SK-N-SH (cell line): Measurements from ENCODE around the gene SLC2A4. TPM values are rescaled to one million over a fixed set of nuclear protein-coding genes. Genes with fewer than 3 reads are reported as not detected.

Experiments used
- EZH2phosphoT487 ChIP-seq: fragments of 200-600 bp; sonication (generic); IDR thresholded peaks from 2 replicates; pipeline ENCODE4 v1.6.1; 2017; ENCODE audit warnings: low read depth, mixed run types, mild to moderate bottlenecking, antibody characterized with exemption, moderate library complexity, borderline replicate concordance
- FOXM1 ChIP-seq: IDR thresholded peaks from 2 replicates; pipeline ENCODE4 v1.4.0; 2012; ENCODE audit warnings: low read depth, mild to moderate bottlenecking
- GABPA ChIP-seq: IDR thresholded peaks from 2 replicates; pipeline ENCODE4 v1.4.0; 2012; ENCODE audit warnings: low read depth, mild to moderate bottlenecking
- JUND ChIP-seq: IDR thresholded peaks from 2 replicates; pipeline ENCODE4 v1.4.0; 2012
- NFIC ChIP-seq: IDR thresholded peaks from 2 replicates; pipeline ENCODE4 v1.4.0; 2012; ENCODE audit warnings: borderline replicate concordance
- POLR2AphosphoS5 ChIP-seq: IDR thresholded peaks from 2 replicates; pipeline ENCODE4 v1.6.1; 2012; ENCODE audit warnings: low read depth, low read length
- RAD21 ChIP-seq: IDR thresholded peaks from 2 replicates; pipeline ENCODE4 v1.6.1; 2012; ENCODE audit warnings: mild to moderate bottlenecking, low read length
- RFX5 ChIP-seq: IDR thresholded peaks from 2 replicates; pipeline ENCODE4 v1.6.1; 2012; ENCODE audit warnings: mild to moderate bottlenecking, improper control_type of control experiment, low read length
- RXRA ChIP-seq: IDR thresholded peaks from 2 replicates; pipeline ENCODE4 v1.4.0; 2012; ENCODE audit warnings: low read depth, mild to moderate bottlenecking, borderline replicate concordance
- TCF12 ChIP-seq: IDR thresholded peaks from 2 replicates; pipeline ENCODE4 v1.4.0; 2012
- TEAD4 ChIP-seq: IDR thresholded peaks from 2 replicates; pipeline ENCODE4 v1.4.0; 2012; ENCODE audit warnings: mild to moderate bottlenecking, borderline replicate concordance; ENCODE audit not compliant: insufficient read depth
- YY1 ChIP-seq: IDR thresholded peaks from 2 replicates; pipeline ENCODE4 v1.4.0; 2012; ENCODE audit warnings: low read depth, mild to moderate bottlenecking
- polyA plus RNA-seq, 3 experiments: library from polyadenylated mRNA; depleted of rRNA; stranded (reverse); fragments of >200 nt; gene quantifications; 2 replicates each; pipeline ENCODE4 v1.2.3, GENCODE V29; 2012
- TF ChIP-seq, protein P1 (sequence below): IDR thresholded peaks from 2 replicates; pipeline ENCODE4; 2012
- TF ChIP-seq, protein P2 (sequence below): fragments of 200-600 bp; sonication (generic); IDR thresholded peaks from 2 replicates; pipeline ENCODE4 v1.6.1; 2017; ENCODE audit warnings: antibody characterized with exemption, mild to moderate bottlenecking, moderate library complexity
- TF ChIP-seq, protein P3 (sequence below): IDR thresholded peaks from 2 replicates; pipeline ENCODE4 v1.6.1; 2012; ENCODE audit warnings: mild to moderate bottlenecking, low read depth, low read length, moderate library complexity
- TF ChIP-seq, protein P4 (sequence below): IDR thresholded peaks from 2 replicates; pipeline ENCODE4 v1.4.0; 2012; ENCODE audit warnings: low read depth, borderline replicate concordance
- TF ChIP-seq, protein P5 (sequence below): IDR thresholded peaks from 2 replicates; pipeline ENCODE4 v1.4.0; 2012; ENCODE audit warnings: low read depth, borderline replicate concordance

SLC2A4 gene
- polyA plus RNA-seq, 1 of the 3 experiments (the other 2 are of a cell fraction), result 0.44 TPM

DNA sequence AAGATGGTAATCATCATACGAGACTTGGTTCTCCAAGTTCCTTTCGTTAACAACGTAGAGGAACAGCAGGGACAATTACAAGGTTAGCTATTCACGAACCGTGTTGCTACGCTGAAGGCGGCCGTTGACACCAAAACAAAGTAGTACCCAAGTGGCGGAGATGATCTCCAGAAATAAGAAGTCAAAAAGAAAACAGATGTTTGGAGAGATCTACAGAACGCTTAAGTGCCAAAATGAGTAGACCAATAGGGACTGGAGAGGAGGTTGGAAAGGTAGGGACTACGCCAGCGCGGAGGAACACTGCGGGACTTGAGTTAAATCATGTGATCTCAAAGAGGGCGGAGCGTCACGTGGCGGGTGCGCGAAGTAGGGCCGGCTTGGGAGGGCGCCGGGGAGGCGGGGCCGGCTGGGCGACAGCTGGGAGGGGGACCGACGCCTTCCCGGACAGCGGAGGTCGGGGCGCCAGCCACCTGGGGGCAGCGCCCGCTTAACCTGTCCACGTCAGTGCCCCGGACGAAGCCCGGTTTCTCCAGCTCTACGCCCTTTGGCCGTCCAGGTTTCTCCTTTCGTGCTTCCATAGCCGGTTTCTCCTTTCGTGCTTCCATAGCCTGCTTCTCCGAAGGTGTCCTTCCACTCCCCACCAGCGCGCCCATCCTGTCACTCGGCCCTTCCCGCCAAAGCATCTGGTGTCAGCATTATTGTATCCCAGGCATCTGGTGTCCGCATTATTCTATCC is 38.6 kb upstream of the SLC2A4 start (continued):
- TF ChIP-seq POLR2AphosphoS5 (peak; percentile 79; the same call in 1 of the 2 replicates), FOXM1 (no peak), RFX5 (no peak), EZH2phosphoT487 (no peak), RAD21 (no peak), GABPA (peak; percentile 40; the same call in 1 of the 2 replicates), JUND (peak; percentile 52), YY1 (peak; percentile 66; the same call in 1 of the 2 replicates), TCF12 (0 out of 2 replicates have a peak, but pooled peaks have one; percentile 6), NFIC (no peak; the same call in 1 of the 2 replicates), RXRA (no peak), TEAD4 (no peak)
- TF ChIP-seq, protein P1, sequence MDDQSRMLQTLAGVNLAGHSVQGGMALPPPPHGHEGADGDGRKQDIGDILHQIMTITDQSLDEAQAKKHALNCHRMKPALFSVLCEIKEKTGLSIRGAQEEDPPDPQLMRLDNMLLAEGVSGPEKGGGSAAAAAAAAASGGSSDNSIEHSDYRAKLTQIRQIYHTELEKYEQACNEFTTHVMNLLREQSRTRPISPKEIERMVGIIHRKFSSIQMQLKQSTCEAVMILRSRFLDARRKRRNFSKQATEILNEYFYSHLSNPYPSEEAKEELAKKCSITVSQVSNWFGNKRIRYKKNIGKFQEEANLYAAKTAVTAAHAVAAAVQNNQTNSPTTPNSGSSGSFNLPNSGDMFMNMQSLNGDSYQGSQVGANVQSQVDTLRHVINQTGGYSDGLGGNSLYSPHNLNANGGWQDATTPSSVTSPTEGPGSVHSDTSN, result peak; percentile 89
- TF ChIP-seq, protein P2, sequence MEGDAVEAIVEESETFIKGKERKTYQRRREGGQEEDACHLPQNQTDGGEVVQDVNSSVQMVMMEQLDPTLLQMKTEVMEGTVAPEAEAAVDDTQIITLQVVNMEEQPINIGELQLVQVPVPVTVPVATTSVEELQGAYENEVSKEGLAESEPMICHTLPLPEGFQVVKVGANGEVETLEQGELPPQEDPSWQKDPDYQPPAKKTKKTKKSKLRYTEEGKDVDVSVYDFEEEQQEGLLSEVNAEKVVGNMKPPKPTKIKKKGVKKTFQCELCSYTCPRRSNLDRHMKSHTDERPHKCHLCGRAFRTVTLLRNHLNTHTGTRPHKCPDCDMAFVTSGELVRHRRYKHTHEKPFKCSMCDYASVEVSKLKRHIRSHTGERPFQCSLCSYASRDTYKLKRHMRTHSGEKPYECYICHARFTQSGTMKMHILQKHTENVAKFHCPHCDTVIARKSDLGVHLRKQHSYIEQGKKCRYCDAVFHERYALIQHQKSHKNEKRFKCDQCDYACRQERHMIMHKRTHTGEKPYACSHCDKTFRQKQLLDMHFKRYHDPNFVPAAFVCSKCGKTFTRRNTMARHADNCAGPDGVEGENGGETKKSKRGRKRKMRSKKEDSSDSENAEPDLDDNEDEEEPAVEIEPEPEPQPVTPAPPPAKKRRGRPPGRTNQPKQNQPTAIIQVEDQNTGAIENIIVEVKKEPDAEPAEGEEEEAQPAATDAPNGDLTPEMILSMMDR, result no peak
- TF ChIP-seq, protein P3, sequence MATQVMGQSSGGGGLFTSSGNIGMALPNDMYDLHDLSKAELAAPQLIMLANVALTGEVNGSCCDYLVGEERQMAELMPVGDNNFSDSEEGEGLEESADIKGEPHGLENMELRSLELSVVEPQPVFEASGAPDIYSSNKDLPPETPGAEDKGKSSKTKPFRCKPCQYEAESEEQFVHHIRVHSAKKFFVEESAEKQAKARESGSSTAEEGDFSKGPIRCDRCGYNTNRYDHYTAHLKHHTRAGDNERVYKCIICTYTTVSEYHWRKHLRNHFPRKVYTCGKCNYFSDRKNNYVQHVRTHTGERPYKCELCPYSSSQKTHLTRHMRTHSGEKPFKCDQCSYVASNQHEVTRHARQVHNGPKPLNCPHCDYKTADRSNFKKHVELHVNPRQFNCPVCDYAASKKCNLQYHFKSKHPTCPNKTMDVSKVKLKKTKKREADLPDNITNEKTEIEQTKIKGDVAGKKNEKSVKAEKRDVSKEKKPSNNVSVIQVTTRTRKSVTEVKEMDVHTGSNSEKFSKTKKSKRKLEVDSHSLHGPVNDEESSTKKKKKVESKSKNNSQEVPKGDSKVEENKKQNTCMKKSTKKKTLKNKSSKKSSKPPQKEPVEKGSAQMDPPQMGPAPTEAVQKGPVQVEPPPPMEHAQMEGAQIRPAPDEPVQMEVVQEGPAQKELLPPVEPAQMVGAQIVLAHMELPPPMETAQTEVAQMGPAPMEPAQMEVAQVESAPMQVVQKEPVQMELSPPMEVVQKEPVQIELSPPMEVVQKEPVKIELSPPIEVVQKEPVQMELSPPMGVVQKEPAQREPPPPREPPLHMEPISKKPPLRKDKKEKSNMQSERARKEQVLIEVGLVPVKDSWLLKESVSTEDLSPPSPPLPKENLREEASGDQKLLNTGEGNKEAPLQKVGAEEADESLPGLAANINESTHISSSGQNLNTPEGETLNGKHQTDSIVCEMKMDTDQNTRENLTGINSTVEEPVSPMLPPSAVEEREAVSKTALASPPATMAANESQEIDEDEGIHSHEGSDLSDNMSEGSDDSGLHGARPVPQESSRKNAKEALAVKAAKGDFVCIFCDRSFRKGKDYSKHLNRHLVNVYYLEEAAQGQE, result 0 out of 2 replicates have a peak, but pooled peaks have one; percentile 22
- TF ChIP-seq, protein P4, sequence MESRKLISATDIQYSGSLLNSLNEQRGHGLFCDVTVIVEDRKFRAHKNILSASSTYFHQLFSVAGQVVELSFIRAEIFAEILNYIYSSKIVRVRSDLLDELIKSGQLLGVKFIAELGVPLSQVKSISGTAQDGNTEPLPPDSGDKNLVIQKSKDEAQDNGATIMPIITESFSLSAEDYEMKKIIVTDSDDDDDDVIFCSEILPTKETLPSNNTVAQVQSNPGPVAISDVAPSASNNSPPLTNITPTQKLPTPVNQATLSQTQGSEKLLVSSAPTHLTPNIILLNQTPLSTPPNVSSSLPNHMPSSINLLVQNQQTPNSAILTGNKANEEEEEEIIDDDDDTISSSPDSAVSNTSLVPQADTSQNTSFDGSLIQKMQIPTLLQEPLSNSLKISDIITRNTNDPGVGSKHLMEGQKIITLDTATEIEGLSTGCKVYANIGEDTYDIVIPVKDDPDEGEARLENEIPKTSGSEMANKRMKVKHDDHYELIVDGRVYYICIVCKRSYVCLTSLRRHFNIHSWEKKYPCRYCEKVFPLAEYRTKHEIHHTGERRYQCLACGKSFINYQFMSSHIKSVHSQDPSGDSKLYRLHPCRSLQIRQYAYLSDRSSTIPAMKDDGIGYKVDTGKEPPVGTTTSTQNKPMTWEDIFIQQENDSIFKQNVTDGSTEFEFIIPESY, result peak; percentile 78
- TF ChIP-seq, protein P5, sequence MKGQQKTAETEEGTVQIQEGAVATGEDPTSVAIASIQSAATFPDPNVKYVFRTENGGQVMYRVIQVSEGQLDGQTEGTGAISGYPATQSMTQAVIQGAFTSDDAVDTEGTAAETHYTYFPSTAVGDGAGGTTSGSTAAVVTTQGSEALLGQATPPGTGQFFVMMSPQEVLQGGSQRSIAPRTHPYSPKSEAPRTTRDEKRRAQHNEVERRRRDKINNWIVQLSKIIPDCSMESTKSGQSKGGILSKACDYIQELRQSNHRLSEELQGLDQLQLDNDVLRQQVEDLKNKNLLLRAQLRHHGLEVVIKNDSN, result peak; percentile 99
- TF ChIP-seq, all 33 proteins: peak for 19
